ENCODE results near the gene ARHGAP15.
"Not testable (repeated sequence)": the region's sequence is repeated elsewhere in the genome, so short reads cannot be mapped to it uniquely, and the experiment has no call there.

The ARHGAP15 gene

DNA sequence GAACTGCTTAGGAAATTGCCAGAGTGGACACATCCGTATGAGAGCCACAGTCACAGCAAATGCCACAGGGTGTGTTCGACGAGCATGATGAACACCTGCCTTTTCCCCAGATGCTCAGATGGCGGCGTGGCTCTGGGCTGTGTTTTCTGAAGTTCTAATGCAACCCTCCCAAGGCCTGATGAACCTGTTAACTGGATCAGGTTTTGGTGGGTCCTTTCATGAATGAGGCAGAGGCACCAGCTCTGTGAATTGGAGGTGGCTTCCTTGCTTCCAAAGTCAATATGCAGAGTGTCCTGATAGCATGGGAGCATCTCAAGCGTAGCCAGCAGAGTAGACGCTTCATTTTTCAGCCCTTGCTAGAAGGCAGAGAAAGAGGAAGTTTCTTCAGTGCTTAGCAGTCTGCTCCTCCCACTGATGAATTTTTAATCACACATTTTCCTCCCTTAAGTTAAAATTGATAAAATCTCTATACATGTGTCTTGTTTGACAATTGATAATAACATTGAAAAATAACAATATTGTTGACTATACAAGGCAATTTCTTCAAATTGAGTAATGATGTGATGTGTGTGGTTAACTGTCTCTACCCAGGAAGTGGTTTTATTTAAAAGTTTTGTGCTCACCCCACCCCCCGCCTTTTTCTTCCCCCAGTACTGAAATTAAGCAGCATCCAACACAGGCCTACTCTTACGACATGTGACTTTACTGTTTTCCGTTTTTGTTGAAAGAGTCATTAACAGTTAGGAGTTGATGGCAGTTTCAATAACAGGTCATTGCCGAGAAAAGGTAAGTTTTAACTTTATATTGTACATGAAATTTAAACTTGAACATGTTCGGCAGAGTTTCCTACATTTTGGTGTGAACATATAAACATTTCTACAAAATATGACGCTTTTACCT lies at the start of gene ARHGAP15:
Gene ARHGAP15, plus strand, starts transcription at position 739 of the 900 bp plus-strand sequence.
- no peak for DNase-seq (ENCODE audit: low spot score)

DNA sequence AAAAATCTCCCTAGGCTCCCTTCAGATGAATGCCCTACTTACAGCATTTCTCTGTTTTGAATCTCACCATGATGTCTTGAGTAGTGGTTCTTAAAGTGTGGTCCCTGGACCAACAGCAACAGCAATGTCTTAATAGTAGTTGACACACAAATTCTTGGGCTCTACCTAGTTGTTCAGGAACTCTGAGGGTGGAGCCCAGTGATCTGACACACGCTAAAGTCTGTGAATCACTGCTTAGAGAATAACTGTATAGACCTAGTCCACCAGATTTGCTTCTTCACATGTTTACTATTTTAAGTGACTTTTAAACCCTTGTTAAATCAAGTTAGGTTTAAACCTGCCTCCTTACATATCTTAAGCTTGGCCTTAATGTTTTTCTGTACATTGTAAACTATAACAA lies 47.6 kb upstream of the ARHGAP15 start:
- DNase-seq (ENCODE audit: low spot score) = peak; percentile 40

DNA sequence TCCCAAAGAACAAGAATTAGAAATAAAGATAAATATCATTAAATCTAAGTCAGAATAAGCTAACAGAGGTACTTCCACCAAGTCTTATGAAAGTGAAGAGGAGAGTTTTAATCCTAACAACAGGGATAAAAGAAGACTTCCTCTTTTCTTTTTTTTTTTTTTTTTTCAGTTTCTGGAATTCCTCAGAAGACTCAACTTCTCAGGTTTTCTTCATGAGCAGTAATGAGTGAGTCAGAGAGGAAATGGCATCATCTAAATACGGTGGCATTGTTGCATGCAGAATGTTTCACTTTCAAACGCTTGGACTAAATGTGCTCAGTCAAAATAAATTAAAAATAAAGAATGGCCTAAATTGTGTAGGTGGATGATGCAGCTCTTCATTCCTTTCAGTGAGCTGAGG lies 45.6 kb upstream of the ARHGAP15 start:
- peak; percentile 89 for DNase-seq (ENCODE audit: low spot score)

DNA sequence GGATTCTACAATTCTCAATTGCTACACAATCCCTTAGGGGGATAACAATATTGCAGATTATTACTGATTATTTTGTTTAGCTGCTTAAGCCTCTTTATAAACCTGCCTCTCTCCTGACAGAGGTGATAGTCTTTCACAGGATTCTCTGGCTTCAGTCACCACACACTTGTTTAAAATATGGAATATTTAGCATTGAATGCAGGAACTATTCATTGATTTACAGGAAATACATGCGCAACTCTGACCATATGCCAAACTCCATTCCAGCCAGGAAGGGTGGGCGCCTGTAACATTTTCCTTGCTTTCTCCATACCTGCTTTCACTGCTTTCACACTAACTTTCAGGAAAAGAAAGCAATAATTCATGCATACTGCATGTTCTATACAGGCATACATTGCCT lies 44.8 kb upstream of the ARHGAP15 start:
- DNase-seq (ENCODE audit: low spot score) = no peak

DNA sequence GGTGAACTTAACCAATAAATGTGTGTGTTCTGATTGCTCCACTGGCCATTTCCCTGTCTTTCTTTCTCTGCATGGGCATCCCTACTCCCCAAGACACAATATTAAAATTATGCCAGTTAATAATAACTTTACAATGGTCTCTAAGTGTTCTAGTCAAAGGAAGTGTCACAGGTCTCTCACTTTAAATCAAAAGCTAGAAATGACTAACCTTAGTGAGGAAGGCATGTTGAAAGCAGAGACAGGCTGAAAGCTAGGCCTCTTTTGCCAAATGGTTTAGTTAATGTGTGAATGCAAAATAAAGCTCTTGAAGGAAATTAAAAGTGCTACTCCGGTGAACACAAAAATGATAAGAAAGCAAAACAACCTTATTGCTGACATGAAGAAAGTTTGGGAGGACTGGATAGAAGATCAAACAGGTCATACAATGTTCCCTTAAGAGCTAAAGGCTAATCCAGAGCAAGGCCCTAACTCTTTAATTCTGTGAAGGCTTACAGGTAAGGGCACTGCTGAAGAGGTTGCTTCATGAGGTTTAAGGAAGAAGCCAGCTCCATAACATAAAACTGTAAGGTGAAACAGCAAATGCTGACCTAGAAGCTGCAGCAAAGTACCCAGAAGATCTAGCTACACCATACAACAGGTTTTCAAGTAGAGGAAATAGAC lies 44.0 kb upstream of the ARHGAP15 start:
- peak; percentile 1 for DNase-seq (ENCODE audit: low spot score)

DNA sequence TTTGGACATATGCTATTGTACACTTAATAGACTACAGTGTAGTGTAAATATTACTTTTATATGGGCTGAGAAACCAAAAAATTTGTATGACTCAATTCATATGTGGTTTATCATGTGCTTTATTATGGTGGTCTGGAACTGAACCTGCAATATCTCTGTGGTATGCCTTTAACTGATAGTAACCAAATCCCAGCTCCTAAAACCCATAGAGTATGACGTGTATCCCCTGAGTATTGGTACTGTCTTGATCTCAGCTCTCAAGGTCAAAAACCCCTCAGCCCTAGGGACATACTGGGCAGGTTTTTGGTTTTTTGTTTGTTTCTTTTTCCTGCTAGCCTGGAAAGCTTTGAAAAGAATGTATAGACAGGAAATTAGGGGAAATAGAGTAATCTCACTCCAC lies 42.2 kb upstream of the ARHGAP15 start:
- DNase-seq (ENCODE audit: low spot score) = no peak

DNA sequence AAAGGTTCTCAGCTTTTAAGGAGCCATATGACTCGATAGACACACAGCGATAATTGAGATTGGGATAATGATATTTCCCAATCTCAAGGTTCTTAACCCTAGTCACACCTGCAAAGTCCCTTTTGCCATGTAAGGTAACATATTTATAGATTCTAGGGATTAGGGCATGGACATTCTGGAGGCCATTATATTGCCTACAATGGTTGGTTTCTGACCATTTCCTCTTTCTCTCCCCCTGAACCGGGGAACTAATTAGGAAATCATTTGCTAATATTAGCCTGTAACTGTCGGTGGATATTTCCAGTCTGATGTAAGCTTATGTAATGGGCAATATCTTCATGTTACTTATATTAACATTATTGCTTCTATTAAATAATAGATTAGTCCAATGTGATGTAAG lies 40.8 kb upstream of the ARHGAP15 start:
- DNase-seq (ENCODE audit: low spot score) = no peak

DNA sequence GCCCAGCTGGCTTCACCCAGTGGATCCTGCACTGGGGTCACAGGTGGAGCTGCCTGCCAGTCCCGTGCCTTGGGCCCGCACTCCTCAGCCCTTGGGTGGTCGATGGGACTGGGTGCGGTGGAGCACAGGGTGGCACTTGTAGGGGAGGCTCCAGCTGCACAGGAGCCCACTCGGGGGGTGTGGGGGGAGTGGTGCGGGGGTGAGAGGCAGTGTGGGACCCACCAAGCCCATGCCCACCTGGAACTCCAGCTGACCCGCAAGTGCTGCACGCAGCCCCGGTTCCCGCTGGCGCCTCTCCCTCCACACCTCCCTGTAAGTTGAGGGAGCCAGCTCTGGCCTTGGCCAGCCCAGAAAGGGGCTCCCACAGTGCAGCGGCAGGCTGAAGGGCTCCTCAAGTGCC lies 39.7 kb upstream of the ARHGAP15 start:
- DNase-seq (ENCODE audit: low spot score) = not testable (repeated sequence)

DNA sequence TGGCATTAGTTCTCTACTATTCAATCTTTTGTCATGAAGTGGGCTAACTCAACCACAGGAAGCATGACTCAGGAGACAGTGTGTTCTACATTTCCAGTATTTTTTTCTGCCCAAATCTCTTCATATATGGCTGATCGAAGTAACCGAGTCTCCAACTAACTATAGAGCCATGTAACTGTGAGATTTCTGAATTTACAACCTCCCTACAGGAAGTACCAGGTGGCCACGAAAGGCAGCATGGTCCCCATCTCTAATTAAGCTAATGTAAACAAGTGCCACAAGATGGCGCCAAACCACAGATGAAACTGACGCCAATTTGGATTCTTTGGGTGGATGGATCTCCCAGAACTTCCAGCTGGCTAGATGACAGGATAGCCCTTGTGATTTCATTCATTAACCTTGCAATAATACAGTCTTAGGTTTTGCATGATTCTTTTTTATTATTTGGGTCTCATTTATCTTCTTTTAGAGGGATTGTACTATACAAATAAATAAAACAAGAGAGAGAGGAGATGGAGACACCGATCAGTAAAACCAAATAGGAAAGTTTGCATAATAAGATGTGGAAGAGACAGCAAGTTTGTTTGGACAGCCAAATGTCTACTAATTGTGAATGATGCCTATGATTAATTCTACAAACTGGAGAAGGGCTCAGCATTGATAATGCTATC lies 18.3 kb upstream of the ARHGAP15 start:
- DNase-seq (ENCODE audit: low spot score) = peak; percentile 66

DNA sequence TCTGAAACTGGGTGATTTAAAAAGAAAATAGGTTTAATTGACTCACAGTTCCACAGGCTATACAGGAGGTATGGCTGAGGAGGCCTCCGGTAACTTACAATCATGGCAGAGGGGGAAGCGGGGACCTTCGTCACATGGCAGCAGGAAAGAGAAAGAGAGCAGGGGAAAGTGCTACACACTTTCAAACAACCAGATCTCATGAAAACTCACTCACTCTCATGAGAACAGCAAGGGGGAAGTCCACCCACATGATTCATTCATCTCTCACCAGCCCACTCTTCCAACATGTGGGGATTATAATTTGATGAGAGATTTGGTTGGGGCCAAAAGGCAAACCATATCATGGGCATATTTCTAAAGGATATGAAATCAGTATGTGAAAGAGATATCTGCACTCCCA lies 12.0 kb upstream of the ARHGAP15 start:
- no peak for DNase-seq (ENCODE audit: low spot score)

DNA sequence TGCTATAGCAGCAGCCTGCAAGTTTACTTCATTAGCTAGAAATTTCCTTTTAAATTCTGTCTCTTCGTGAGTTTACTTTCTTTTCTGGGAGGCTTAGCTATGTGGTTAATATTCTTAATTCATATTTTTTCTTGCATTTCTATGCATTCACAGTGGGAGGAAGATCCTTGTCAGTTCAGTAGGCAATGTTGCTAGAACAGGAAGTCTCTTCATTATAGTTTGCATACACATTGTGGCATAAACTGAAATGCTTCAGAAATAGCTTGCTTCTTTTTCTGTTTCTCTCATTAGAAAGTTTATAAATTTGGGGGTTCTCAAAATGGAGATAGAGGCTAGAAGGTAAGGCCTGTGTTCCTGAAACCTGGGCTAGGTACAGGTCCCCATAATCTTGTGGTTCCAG lies 8.1 kb upstream of the ARHGAP15 start:
- no peak for DNase-seq (ENCODE audit: low spot score)

DNA sequence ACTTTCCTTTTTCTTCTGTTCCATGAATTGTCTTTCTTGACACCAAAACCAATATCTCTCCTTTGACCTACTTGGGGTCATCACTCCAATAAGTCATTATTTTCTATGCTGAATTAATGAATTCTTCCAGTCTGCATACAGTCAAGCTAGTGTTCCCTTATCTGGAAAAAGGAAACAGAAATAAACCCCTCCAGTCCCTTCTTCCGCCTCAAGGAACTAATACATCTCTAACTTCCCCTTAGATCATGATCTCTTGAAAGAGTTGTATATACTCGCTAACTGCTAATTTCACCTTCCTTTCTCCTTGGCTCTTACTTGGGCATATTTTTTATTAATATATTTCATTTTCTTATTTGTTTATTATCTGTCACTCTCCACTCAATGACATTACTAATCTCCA lies 7.3 kb upstream of the ARHGAP15 start:
- no peak for DNase-seq (ENCODE audit: low spot score)

DNA sequence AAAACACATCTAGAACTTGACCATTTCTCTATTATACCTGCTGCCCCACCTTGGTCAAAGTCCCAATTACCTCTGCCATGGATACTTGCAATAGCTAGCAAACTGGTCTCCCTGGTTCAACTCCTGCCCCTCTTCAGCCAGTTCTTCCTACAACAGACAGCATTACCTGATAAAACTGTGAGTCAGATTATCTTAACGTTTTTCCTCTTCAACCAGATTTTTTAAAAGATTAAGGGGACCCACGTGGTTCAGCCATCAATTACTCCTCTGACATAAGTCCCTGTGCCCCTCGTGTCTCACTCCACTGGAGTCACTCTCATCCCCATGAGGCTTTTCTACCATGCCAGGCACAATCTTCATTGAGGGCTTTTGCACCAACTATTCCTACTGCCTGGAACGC lies 5.3 kb upstream of the ARHGAP15 start:
- DNase-seq (ENCODE audit: low spot score) = no peak

DNA sequence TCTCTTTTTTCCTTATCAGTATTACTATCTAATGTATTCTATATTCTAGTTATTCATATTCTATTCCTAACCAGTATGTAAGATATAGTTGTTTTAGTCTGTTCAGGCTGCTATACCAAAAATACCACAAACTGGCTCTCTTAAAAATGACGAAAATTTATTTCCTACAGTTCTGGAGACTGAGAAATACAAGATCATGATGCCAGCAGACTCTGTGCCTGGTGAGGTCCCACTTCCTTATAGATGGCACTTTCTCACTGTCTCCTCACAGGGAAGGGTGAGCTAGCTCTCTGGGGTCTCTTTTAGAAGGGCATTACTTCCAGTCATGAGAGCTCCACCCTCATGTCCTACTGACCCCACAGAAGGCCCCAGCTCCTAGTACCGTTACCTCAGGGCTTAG lies 4.8 kb upstream of the ARHGAP15 start:
- DNase-seq (ENCODE audit: low spot score) = no peak

DNA sequence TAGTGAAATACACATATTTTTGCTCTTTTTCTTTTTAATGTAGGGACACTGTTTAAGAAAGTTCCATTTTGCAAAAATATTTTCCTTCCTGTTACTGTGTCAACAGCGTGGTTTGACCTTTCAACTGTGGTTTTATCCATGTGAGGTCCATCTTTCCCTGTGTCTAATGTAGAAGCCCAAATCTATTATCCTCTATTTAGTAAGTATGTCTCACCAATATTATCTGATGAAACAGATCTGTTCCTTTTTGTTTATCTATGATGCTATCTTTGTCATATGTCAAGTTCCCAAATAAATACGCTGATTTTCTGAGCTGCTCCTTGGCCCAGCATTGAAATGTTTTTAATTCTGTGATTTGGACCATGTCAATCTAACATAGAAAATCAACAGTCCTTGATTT lies 3.5 kb upstream of the ARHGAP15 start:
- no peak for DNase-seq (ENCODE audit: low spot score)

DNA sequence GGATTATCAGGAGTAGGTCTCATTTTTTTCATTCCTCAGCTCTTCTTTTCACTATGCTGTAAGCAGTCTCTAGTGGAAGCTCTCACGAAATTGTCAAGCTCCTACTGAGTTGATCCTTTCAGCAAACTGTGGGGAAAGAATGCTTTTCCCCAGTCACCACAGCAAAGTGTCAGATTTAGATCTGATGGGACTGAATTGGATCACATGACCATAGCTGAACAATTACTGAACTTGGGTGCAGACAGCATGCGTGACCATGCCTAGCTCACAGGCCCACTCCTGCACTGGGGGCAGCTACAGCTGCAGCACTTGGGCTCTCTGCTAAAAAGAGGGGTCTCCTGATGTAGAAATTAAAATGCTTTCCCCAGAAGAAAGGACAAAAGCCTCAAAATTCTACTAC lies 3.1 kb downstream of the ARHGAP15 start:
- no peak for DNase-seq (ENCODE audit: low spot score)

DNA sequence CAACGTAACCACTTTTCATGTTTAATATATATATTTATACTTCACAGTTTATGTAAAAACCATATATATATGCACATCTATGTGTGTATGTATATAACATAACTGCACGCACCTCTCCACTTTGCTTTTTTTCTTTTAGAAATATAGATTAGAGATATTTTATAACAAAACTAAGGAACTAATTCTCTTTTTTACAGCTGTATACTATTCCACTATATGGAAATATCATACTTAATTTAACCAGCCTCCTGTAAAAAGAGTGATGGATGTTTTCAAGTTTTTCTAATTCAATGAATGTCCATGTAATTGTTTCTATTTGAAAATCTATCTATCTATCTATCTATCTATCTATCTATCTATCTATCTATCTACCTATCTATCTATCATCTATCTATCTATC lies 4.6 kb downstream of the ARHGAP15 start:
- DNase-seq (ENCODE audit: low spot score) = no peak

DNA sequence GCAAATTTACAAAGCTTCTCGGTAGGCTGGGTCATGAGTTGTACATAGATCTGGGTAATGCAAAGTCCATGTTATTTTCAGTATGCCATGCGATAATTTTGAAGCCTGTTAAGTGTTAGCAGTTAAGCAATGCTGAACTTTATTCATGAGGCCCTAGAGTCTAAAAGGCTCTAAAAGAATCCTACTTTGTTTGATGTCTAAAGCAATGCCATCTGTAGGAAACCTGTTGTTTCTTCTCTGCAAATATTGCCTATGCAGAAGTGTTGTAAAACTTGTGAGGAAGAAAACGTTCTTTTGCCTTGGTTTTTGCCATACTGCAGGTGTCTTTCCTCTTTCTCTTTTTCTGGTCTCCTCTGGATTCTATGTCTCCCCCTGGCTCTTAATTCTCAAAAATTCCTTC lies 9.1 kb downstream of the ARHGAP15 start:
- DNase-seq (ENCODE audit: low spot score) = no peak

DNA sequence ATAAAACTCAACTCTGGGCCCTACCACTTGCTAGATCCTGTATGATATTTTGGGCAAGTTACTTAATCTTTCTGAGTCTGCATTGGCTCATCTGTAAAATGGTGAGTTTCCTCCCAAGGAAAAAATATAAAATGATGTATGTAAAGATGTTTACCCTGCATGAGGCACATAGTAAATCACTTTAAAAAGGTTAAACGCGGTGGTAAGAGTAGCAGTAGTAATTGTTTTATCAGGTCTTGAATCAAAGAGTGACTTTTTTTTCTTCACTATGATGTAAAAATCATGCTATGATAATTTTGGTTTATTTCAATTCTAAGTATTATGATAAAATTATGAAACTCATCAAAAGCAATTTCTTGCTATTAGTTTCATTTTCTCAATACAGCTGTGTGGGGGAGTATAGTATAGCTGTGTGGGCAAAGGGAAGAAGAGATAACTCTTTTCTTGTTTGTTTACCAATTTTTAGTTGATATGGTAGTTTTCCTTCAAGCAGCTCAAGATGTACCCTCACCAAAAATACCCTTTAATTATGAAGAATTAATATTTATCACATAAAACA lies 10.7 kb downstream of the ARHGAP15 start:
- DNase-seq (ENCODE audit: low spot score) = no peak

DNA sequence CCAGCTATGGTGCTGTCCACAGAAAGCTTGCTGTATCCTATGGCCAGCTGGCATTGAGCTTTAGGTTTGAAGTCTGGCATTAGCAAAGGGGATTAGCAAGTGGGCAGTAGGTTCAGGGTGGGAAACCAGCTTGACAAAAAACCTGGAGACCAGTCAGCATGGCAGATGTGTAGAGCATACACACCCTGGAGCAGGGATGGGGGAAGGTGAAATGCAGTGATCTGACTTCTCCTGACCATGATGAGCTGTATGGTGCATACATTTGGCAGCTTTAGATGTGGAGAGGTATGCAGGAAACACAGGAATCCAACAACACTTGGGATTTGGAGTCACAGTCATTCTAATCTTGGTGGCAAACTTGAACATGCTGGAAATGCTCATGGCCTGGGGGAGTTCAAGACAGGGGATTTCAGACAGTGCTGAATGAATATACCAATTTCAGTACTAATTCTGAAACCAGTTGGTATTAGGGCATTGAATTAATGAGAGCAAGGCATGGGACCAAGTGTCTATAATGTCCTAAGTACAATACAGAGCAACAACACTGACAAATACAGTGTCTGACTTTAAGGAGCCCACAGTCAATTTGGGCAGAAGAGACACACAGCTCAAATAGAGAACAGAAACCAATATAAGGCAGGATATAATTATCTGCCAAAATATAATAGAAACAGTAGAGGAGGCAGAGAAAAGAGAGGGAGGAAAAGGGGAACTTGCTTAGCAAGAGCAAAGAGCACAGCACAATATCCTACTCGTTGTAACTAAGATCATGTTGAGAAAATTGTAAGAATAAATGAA lies 11.8 kb downstream of the ARHGAP15 start:
- DNase-seq (ENCODE audit: low spot score) = no peak

DNA sequence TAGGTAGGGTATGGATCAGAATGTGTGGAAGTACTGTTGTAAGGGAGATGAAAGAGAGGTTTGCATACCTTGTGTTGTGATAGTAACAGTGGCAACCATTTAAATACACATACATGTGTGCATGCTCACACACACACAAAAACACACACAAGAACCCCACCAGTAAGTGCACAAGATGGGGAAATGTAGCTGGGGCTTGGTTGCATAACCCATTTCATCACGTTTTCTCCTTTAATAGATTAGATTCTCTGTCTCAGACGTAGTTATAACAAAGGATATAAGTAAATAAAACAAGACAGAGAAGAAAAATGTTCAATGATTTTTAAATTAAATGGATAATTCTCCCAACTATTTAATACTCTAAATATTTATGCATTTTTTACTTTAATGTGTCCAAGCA lies 13.4 kb downstream of the ARHGAP15 start:
- no peak for DNase-seq (ENCODE audit: low spot score)

All from kidney tubule cell (primary cell).